ENCODE results near the gene ALCAM.

DNA sequence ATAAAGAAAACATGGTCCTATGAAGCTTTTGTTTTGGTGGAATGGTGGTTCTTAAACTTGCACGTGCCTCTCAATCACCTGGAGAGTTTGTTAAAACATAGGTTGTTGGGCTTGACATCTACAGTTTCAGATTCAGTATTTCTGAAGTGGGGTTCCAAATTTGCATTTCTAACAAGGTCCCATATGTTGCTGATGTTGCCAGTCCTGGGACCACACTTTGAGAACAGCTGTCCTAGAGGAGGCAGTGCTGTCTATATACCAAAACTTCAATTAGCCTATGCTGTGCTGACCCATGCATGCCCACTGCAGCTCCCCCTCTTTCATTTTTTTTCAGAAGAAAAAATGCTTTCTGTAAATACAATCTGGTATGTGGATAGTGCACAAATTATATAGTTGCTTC lies 31.3 kb downstream of the ALCAM start:
- TF ChIP-seq, protein P1, sequence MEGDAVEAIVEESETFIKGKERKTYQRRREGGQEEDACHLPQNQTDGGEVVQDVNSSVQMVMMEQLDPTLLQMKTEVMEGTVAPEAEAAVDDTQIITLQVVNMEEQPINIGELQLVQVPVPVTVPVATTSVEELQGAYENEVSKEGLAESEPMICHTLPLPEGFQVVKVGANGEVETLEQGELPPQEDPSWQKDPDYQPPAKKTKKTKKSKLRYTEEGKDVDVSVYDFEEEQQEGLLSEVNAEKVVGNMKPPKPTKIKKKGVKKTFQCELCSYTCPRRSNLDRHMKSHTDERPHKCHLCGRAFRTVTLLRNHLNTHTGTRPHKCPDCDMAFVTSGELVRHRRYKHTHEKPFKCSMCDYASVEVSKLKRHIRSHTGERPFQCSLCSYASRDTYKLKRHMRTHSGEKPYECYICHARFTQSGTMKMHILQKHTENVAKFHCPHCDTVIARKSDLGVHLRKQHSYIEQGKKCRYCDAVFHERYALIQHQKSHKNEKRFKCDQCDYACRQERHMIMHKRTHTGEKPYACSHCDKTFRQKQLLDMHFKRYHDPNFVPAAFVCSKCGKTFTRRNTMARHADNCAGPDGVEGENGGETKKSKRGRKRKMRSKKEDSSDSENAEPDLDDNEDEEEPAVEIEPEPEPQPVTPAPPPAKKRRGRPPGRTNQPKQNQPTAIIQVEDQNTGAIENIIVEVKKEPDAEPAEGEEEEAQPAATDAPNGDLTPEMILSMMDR (IDR thresholded peaks at IDR 0.05; ENCODE audit: low read length): no peak
- no peak for TF ChIP-seq EZH2 (optimal IDR thresholded peaks at IDR 0.05; ENCODE audit: low read depth, low read length)
